ENCODE results near the gene STK24.

DNA sequence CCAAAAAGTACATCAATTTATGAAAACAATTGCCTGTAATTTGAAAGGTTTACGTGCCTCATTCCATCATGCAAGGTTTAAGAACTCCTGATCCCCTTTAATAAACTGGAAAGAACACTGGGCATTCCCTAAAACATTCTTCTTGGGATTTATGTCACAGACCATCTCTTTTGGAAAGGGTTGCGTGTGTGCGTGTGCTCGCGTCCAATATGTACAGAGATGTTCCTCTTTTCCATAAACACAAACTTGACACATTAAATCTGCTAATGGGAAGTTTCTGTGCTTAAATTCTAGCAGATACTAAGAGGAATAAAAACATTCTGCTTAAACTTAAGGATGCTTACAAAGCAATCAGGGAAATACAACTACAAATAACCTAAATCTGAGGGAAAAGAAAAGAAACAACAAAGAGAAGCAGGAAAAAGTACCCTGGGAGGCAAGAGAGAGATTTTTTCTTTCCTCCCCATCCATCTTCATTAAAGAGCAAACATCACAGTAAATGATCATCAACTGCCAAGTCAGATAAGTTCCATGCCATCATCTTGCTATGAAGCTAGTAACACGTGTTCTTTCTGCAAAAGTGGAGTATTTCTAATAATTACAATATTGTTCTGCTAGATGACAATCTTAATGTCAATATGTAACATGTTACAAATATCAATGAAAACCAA lies 83.7 kb downstream of the STK24 start:
- TF ChIP-seq POLR2AphosphoS5 (IDR thresholded peaks at IDR 0.05; ENCODE audit: low read depth, low read length) (no peak), POLR2A (IDR thresholded peaks at IDR 0.05; ENCODE audit: low read depth, low read length) (no peak)

Data from GM12892 (cell line).